SK-N-SH treated with all-trans-retinoic acid at 6 μM for 48 hours (cell line): ENCODE measurements around the gene KCNK15.

Source experiments
- ARNTL ChIP-seq: fragments of 450-650 bp; formaldehyde crosslinking; IDR thresholded peaks from 2 replicates; pipeline ENCODE4 v1.5.0; 2020; ENCODE audit warnings: low read depth, mild to moderate bottlenecking, moderate library complexity, borderline replicate concordance
- ISL1 ChIP-seq: fragments of 250-450 bp; sonication (Bioruptor Pico); IDR thresholded peaks from 2 replicates; pipeline ENCODE4 v2.1.2; 2022; ENCODE audit warnings: mild to moderate bottlenecking, moderate library complexity
- RARB ChIP-seq: fragments of 250-450 bp; sonication (Bioruptor Pico); IDR thresholded peaks from 2 replicates; pipeline ENCODE4 v1.8.0; 2021; ENCODE audit warnings: mild to moderate bottlenecking, moderate library complexity
- SNAI2 ChIP-seq: fragments of 250-450 bp; sonication (Bioruptor Pico); IDR thresholded peaks from 2 replicates; pipeline ENCODE4 v1.5.0; 2020; ENCODE audit warnings: mild to moderate bottlenecking, moderate library complexity
- ZC3H10 ChIP-seq: fragments of 250-450 bp; sonication (Bioruptor Pico); IDR thresholded peaks from 2 replicates; pipeline ENCODE4 v1.5.1; 2021; ENCODE audit warnings: mild to moderate bottlenecking, moderate library complexity
- ZFP3 ChIP-seq: fragments of 250-450 bp; sonication (Bioruptor Pico); IDR thresholded peaks from 2 replicates; pipeline ENCODE4 v1.5.0; 2020; ENCODE audit warnings: mild to moderate bottlenecking, moderate library complexity
- ZFP30 ChIP-seq: fragments of 450-650 bp; formaldehyde crosslinking; IDR thresholded peaks from 2 replicates; pipeline ENCODE4 v1.5.0; 2022; ENCODE audit warnings: mild to moderate bottlenecking, moderate library complexity
- TF ChIP-seq, protein P1 (sequence below): fragments of 250-450 bp; sonication (Bioruptor Pico); IDR thresholded peaks from 2 replicates; pipeline ENCODE4 v1.5.1; 2020; ENCODE audit warnings: low read depth, mild to moderate bottlenecking, moderate library complexity
- TF ChIP-seq, protein P2 (sequence below): fragments of 250-450 bp; sonication (Bioruptor Pico); IDR thresholded peaks from 2 replicates; pipeline ENCODE4 v1.8.0; 2021; ENCODE audit warnings: low read depth, mild to moderate bottlenecking, moderate library complexity, borderline replicate concordance

DNA sequence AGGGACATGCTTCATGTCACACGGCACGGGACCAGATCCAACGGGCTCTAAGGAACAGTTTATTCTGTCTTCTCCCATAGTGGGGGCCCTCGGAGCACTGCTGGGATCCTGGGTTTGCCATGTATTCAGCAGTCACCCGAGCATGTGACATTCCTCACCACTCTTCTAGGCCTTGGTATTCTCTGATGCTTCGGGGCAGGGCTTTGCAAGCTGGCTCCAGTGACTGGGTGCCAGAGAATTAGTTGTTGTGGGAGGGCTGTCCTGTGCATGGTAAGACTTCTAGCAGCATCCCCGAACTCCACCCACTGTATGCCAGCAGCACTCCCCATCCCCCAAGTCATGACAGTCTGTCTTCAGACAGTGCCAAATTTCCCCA, 25.1 kb upstream of the KCNK15 start:
- TF ChIP-seq ZFP30 (CRISPR knock-in tag) (no peak), ARNTL (CRISPR knock-in tag) (no peak), SNAI2 (CRISPR knock-in tag) (no peak), RARB (CRISPR knock-in tag) (no peak), ZFP3 (CRISPR knock-in tag) (no peak), ZC3H10 (CRISPR knock-in tag) (no peak), ISL1 (no peak; the same call in 1 of the 2 replicates)
- TF ChIP-seq, protein P1, sequence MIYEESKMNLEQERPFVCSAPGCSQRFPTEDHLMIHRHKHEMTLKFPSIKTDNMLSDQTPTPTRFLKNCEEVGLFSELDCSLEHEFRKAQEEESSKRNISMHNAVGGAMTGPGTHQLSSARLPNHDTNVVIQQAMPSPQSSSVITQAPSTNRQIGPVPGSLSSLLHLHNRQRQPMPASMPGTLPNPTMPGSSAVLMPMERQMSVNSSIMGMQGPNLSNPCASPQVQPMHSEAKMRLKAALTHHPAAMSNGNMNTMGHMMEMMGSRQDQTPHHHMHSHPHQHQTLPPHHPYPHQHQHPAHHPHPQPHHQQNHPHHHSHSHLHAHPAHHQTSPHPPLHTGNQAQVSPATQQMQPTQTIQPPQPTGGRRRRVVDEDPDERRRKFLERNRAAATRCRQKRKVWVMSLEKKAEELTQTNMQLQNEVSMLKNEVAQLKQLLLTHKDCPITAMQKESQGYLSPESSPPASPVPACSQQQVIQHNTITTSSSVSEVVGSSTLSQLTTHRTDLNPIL (CRISPR knock-in tag), result no peak
- TF ChIP-seq, protein P2, sequence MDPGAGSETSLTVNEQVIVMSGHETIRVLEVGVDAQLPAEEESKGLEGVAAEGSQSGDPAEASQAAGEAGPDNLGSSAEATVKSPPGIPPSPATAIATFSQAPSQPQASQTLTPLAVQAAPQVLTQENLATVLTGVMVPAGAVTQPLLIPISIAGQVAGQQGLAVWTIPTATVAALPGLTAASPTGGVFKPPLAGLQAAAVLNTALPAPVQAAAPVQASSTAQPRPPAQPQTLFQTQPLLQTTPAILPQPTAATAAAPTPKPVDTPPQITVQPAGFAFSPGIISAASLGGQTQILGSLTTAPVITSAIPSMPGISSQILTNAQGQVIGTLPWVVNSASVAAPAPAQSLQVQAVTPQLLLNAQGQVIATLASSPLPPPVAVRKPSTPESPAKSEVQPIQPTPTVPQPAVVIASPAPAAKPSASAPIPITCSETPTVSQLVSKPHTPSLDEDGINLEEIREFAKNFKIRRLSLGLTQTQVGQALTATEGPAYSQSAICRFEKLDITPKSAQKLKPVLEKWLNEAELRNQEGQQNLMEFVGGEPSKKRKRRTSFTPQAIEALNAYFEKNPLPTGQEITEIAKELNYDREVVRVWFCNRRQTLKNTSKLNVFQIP (CRISPR knock-in tag), result no peak
